H1 (cell line): Measurements from ENCODE around the gene KRT24. TPM values are rescaled to one million over a fixed set of nuclear protein-coding genes. Genes with fewer than 3 reads are reported as not detected.

Experiments used
- CTCF ChIA-PET: fragments of 300-600 bp; sonication (Branson Sonifier 250); formaldehyde crosslinking; loops from one replicate; lab custom pipeline; 2021; ENCODE audit not compliant: partially characterized antibody; lab: Charles Lee
- POLR2A ChIA-PET: fragments of 300-600 bp; sonication (Branson Sonifier 250); formaldehyde crosslinking; loops from one replicate; lab custom pipeline; 2021; ENCODE audit warnings: inconsistent platforms; ENCODE audit not compliant: partially characterized antibody; lab: Charles Lee
- DNase-seq, 2 experiments: peaks; one replicate each; pipeline versions ENCODE4 v3.0.0 to v3.0.0-alpha.2; 2010 to 2022; ENCODE audit warnings: low spot score in 2 of 2, low read depth in 1 of 2, mixed read lengths in 1 of 2
- FAIRE-seq: peaks from 2 replicates; lab custom pipeline; 2011; peaks lifted over from hg19 to GRCh38; lab: Jason Lieb, UNC
- H2AFZ ChIP-seq: 2 replicates; pipeline ENCODE4 v1.8.1; 2012; ENCODE audit warnings: low read length, inconsistent platforms
- H2AK5ac ChIP-seq: 2 replicates; pipeline ENCODE4 v1.6.1; 2013; ENCODE audit warnings: low read depth, low read length
- H2BK120ac ChIP-seq: replicated peaks from 2 replicates; pipeline ENCODE3; 2013; ENCODE audit warnings: low read depth, low read length, inconsistent platforms
- H2BK12ac ChIP-seq: 2 replicates; pipeline ENCODE4 v1.6.1; 2013; ENCODE audit warnings: low read depth, low read length
- H2BK15ac ChIP-seq: 2 replicates; pipeline ENCODE4 v1.6.1; 2013; ENCODE audit warnings: low read length
- H2BK20ac ChIP-seq: 2 replicates; pipeline ENCODE4 v1.6.1; 2013; ENCODE audit warnings: low read length
- H2BK5ac ChIP-seq: 2 replicates; pipeline ENCODE4 v1.6.1; 2013; ENCODE audit warnings: low read depth, low read length
- H3K14ac ChIP-seq: 2 replicates; pipeline ENCODE4 v1.6.1; 2013; ENCODE audit warnings: inconsistent platforms; ENCODE audit not compliant: insufficient read length
- H3K18ac ChIP-seq: 2 replicates; pipeline ENCODE4 v1.6.1; 2013; ENCODE audit warnings: low read length; ENCODE audit errors: extremely low read depth
- H3K23ac ChIP-seq: 2 replicates; pipeline ENCODE4 v1.6.1; 2013; ENCODE audit warnings: inconsistent platforms; ENCODE audit not compliant: insufficient read length
- H3K23me2 ChIP-seq: 2 replicates; pipeline ENCODE4 v1.6.1; 2013; ENCODE audit warnings: low read depth, low read length
- H3K27ac ChIP-seq: 2 replicates; pipeline ENCODE4 v1.6.1; 2011; ENCODE audit warnings: low read depth, low read length, inconsistent platforms
- H3K27me3 ChIP-seq, 4 experiments: replicated peaks in 1 of 4; 1 replicate in 1 of 4; 2 replicates in 3 of 4; pipeline versions ENCODE4 v1.6.1 to v1.8.1; 2011 to 2013; ENCODE audit warnings: low read length in 3 of 4, mild to moderate bottlenecking in 3 of 4, inconsistent platforms in 2 of 4, mixed read lengths in 2 of 4, moderate library complexity in 1 of 4; ENCODE audit not compliant: control insufficient read depth in 3 of 4, insufficient read depth in 3 of 4; ENCODE audit errors: extremely low read depth in 1 of 4
- H3K36me3 ChIP-seq, 4 experiments: 2 replicates each; pipeline versions ENCODE4 v1.6.1 to v1.8.1; 2011 to 2013; ENCODE audit warnings: mild to moderate bottlenecking in 4 of 4, low read length in 3 of 4, moderate library complexity in 2 of 4, control low read depth in 1 of 4, inconsistent platforms in 1 of 4; ENCODE audit not compliant: insufficient read depth in 4 of 4, control insufficient read depth in 2 of 4
- H3K4ac ChIP-seq: replicated peaks from 2 replicates; pipeline ENCODE3; 2013; ENCODE audit warnings: low read length, low read depth, mixed read lengths, inconsistent platforms; ENCODE audit not compliant: insufficient read length
- H3K4me1 ChIP-seq, 4 experiments: replicated peaks in 1 of 4; 1 replicate in 1 of 4; 2 replicates in 3 of 4; pipeline versions ENCODE4 v1.6.1 to v1.8.1; 2011 to 2013; ENCODE audit warnings: low read length in 3 of 4, inconsistent platforms in 2 of 4, mixed read lengths in 1 of 4; ENCODE audit not compliant: insufficient read depth in 4 of 4, control insufficient read depth in 3 of 4
- H3K4me2 ChIP-seq, 2 experiments: 2 replicates each; pipeline versions ENCODE4 v1.6.1 to v1.8.1; 2011 to 2013; ENCODE audit warnings: low read depth in 2 of 2, low read length in 2 of 2, control low read depth in 1 of 2, inconsistent platforms in 1 of 2, mild to moderate bottlenecking in 1 of 2; ENCODE audit not compliant: insufficient read depth in 1 of 2
- H3K4me3 ChIP-seq, 4 experiments: fragments of 200-600, 300-600 bp in 1 of 4; sonication (generic), shearing (Covaris generic), sonication (Bioruptor Twin) in 1 of 4; 2 replicates each; pipeline versions ENCODE4 v1.5.1 to v1.8.1; 2011 to 2016; ENCODE audit warnings: low read length in 4 of 4, low read depth in 3 of 4, control low read depth in 2 of 4, inconsistent platforms in 2 of 4, mild to moderate bottlenecking in 2 of 4, mixed read lengths in 1 of 4, moderate library complexity in 1 of 4; ENCODE audit not compliant: insufficient read depth in 2 of 4; ENCODE audit errors: extremely low read depth in 1 of 4
- H3K56ac ChIP-seq: replicated peaks from 2 replicates; pipeline ENCODE3; 2013; ENCODE audit warnings: low read depth, mild to moderate bottlenecking, mixed read lengths, low read length, inconsistent platforms; ENCODE audit not compliant: insufficient read length
- H3K79me1 ChIP-seq: 2 replicates; pipeline ENCODE4 v1.6.1; 2013; ENCODE audit warnings: low read depth, low read length, control low read depth
- H3K79me2 ChIP-seq, 2 experiments: 2 replicates each; pipeline versions ENCODE4 v1.6.1 to v1.8.1; 2012 to 2013; ENCODE audit warnings: low read length in 2 of 2, mild to moderate bottlenecking in 2 of 2, inconsistent platforms in 1 of 2; ENCODE audit not compliant: insufficient read depth in 2 of 2, control insufficient read depth in 1 of 2
- H3K9ac ChIP-seq, 4 experiments: replicated peaks in 1 of 4; 1 replicate in 1 of 4; 2 replicates in 3 of 4; pipeline versions ENCODE4 v1.6.1 to v1.8.1; 2011 to 2013; ENCODE audit warnings: low read depth in 3 of 4, low read length in 3 of 4, control low read depth in 2 of 4, mild to moderate bottlenecking in 2 of 4, moderate library complexity in 2 of 4, inconsistent platforms in 1 of 4; ENCODE audit errors: extremely low read depth in 1 of 4
- H3K9me3 ChIP-seq, 2 experiments: 2 replicates each; pipeline versions ENCODE4 v1.6.1 to v1.8.1; 2012 to 2013; ENCODE audit warnings: mild to moderate bottlenecking in 2 of 2, moderate library complexity in 2 of 2, control low read depth in 1 of 2, inconsistent platforms in 1 of 2, low read depth in 1 of 2, low read length in 1 of 2, mixed read lengths in 1 of 2; ENCODE audit not compliant: insufficient read depth in 2 of 2
- H4K20me1 ChIP-seq, 2 experiments: replicated peaks in 1 of 2; 2 replicates each; pipeline versions ENCODE3 to v1.8.1; 2011 to 2013; ENCODE audit warnings: inconsistent platforms in 2 of 2, low read length in 2 of 2, mild to moderate bottlenecking in 1 of 2; ENCODE audit not compliant: insufficient read depth in 2 of 2, control insufficient read depth in 1 of 2
- H4K5ac ChIP-seq: 2 replicates; pipeline ENCODE4 v1.6.1; 2013; ENCODE audit warnings: low read length, low read depth, mixed read lengths, inconsistent platforms; ENCODE audit not compliant: insufficient read length
- H4K8ac ChIP-seq: 2 replicates; pipeline ENCODE4 v1.8.0; 2013; ENCODE audit warnings: mild to moderate bottlenecking, moderate library complexity, low read length, inconsistent platforms; ENCODE audit not compliant: insufficient read depth; ENCODE audit errors: extremely low read depth
- H4K91ac ChIP-seq: replicated peaks from 2 replicates; pipeline ENCODE3; 2013; ENCODE audit warnings: low read length, mixed read lengths, inconsistent platforms; ENCODE audit not compliant: insufficient read length
- TBP ChIP-seq: IDR thresholded peaks from 2 replicates; pipeline ENCODE4 v1.6.1; 2011; ENCODE audit warnings: low read depth, low read length, improper control_type of control experiment
- WGBS, 2 experiments: shearing (Covaris generic) in 1 of 2; methylation state at CpG; one replicate each; pipeline versions ENCODE4 v1.1.6 to v1.1.7; 2013 to 2015; ENCODE audit warnings: low lambda C conversion rate in 2 of 2, mixed read lengths in 2 of 2, inconsistent platforms in 1 of 2, low coverage in 1 of 2, missing lambda C conversion rate in 1 of 2; ENCODE audit not compliant: insufficient replicate concordance in 2 of 2, insufficient coverage in 1 of 2, insufficient read length in 1 of 2; ENCODE audit errors: extremely low coverage in 1 of 2, missing lambda C conversion rate in 1 of 2; 5-methylcytosine and 5-hydroxymethylcytosine counted together
- polyA plus RNA-seq, 7 experiments: library from polyadenylated mRNA; depleted of rRNA in 3 of 7; stranded (reverse) in 5 of 7; unstranded in 2 of 7; fragments of >200 nt in 5 of 7; fragments of 200-250 nt in 2 of 7; gene quantifications; 1 replicate in 5 of 7; 2 replicates in 1 of 7; 4 replicates in 1 of 7; pipeline versions ENCODE4 v1.2.1 to v1.2.3, GENCODE V29; 2011 to 2013; ENCODE audit warnings: missing spikeins in 2 of 7, mixed read lengths in 2 of 7
- total RNA-seq: library from RNA; stranded (reverse); fragmentation: NEBNext Ultra II Directional; extraction: Animal tissue kit (Norgen Biotek cat#: 25700); gene quantifications from 2 replicates; pipeline ENCODE4 v1.2.1, GENCODE V29; 2021

KRT24 gene
- total and polyA plus RNA-seq, 2 of the 8 experiments (the other 6 are each of a cell fraction or from before 2014, with no cell fraction given) = not detected

GRCh38 chr17:40714473-40714872, 10.9 kb upstream of the KRT24 start:
- no peak overlapping the region for H3K23ac ChIP-seq
- POLR2A ChIA-PET = interaction anchor here (0.5 kb wide), 1 partner anchor 11 kb away, joined by 3 read pairs; the partner anchor contains the start of gene KRT24
- no peak overlapping the region for H3K4me3 ChIP-seq
- DNase-seq = no peak
- WGBS, 2 experiments = 84% methylated on average over 6 of the region's 6 CpGs; no CpG with 5 or more reads in 1 of the 2 experiments
- no peak overlapping the region for H2BK5ac ChIP-seq
- no peaks in the 10 kb centered on the region for H3K79me1 ChIP-seq
- no peak overlapping the region for H3K27ac ChIP-seq
- H3K79me2 ChIP-seq = no peaks in the 10 kb centered on the region
- H3K9ac ChIP-seq = no peak overlapping the region
- no peaks in the 10 kb centered on the region; a peak in 1 of 4 replicates for H3K9me3 ChIP-seq
- no peaks in the 10 kb centered on the region for H3K36me3 ChIP-seq
- FAIRE-seq = no peak
- H3K56ac ChIP-seq = no peak overlapping the region
- no peaks in the 10 kb centered on the region for H3K23me2 ChIP-seq
- no peak overlapping the region for H3K4ac ChIP-seq
- H3K4me1 ChIP-seq = no peaks in the 10 kb centered on the region
- H4K5ac ChIP-seq = no peak overlapping the region
- CTCF ChIA-PET = no interaction called here
- no peak overlapping the region for H3K4me2 ChIP-seq
- H2BK120ac ChIP-seq = no peak overlapping the region
- H3K14ac ChIP-seq = no peak overlapping the region
- H3K18ac ChIP-seq = no peak overlapping the region
- H2BK20ac ChIP-seq = no peak overlapping the region
- no peaks in the 10 kb centered on the region for H3K27me3 ChIP-seq
- no peak overlapping the region for H2AK5ac ChIP-seq
- no peak overlapping the region for H2BK12ac ChIP-seq
- no peak overlapping the region for H4K91ac ChIP-seq
- H2BK15ac ChIP-seq = no peak overlapping the region
- no peaks in the 10 kb centered on the region for H4K20me1 ChIP-seq
- H4K8ac ChIP-seq = no peak overlapping the region
- H2AFZ ChIP-seq = no peak overlapping the region
- no peak for TF ChIP-seq TBP
